Panc1 (cell line): ENCODE data around the gene DSG3. TPM values are rescaled to one million over a fixed set of nuclear protein-coding genes. Genes with fewer than 3 reads are reported as not detected.

ENCODE experiments used
- ATAC-seq: fragments of 200-7000 bp; cut with Tn5 transposase; 2 replicates; pipeline ENCODE4 v1.9.1; 2020; ENCODE audit warnings: mild to moderate bottlenecking, moderate library complexity
- BruUV-seq: library from RNA; stranded (reverse); fragments of 400-500 nt; replicated peaks from 2 replicates; lab custom pipeline; 2021; lab: Mats Ljungman, UMichigan
- CTCF ChIA-PET: fragments of 300-600 bp; sonication (Branson Sonifier 250); formaldehyde crosslinking; loops from one replicate; lab custom pipeline; 2022; ENCODE audit warnings: antibody characterized with exemption; lab: Charles Lee
- POLR2A ChIA-PET: fragments of 300-600 bp; sonication (Branson Sonifier 250); formaldehyde crosslinking; loops from one replicate; lab custom pipeline; 2022; ENCODE audit warnings: antibody characterized with exemption; lab: Charles Lee
- DNase-seq: peaks from one replicate; pipeline ENCODE4 v3.0.0-alpha.2; 2010; ENCODE audit warnings: low read depth, low spot score
- H3K27ac ChIP-seq: 2 replicates; pipeline ENCODE4 v1.5.1; 2011; ENCODE audit warnings: mild to moderate bottlenecking, low read length, inconsistent platforms
- H3K27me3 ChIP-seq: fragments of 200-500 bp; sonication (Bioruptor generic); 2 replicates; pipeline ENCODE4 v1.6.0; 2014; ENCODE audit warnings: low read length, inconsistent platforms; ENCODE audit not compliant: control insufficient read depth, insufficient read depth
- H3K36me3 ChIP-seq: fragments of 200-500 bp; sonication (Bioruptor generic); 2 replicates; pipeline ENCODE4 v1.5.1; 2014; ENCODE audit warnings: inconsistent platforms, mild to moderate bottlenecking, low read length, moderate library complexity; ENCODE audit not compliant: control insufficient read depth, insufficient read depth
- H3K4me1 ChIP-seq: 2 replicates; pipeline ENCODE4 v1.5.1; 2011; ENCODE audit warnings: inconsistent platforms, mild to moderate bottlenecking, low read length, moderate library complexity; ENCODE audit not compliant: control insufficient read depth, insufficient read depth
- H3K4me3 ChIP-seq, 2 experiments: 2 replicates each; pipeline ENCODE4 v1.5.1; 2011 to 2012; ENCODE audit warnings: low read depth in 2 of 2, low read length in 2 of 2, mild to moderate bottlenecking in 2 of 2, inconsistent platforms in 1 of 2, moderate library complexity in 1 of 2
- H3K9me3 ChIP-seq: fragments of 200-500 bp; sonication (Bioruptor generic); 2 replicates; pipeline ENCODE4 v1.5.1; 2014; ENCODE audit warnings: low read depth, mild to moderate bottlenecking, inconsistent platforms, low read length, moderate library complexity; ENCODE audit not compliant: control insufficient read depth, insufficient read depth
- CTCF ChIP-seq: fragments of 450-650 bp; IDR thresholded peaks from 2 replicates; pipeline ENCODE4 v1.5.1; 2017; ENCODE audit warnings: mild to moderate bottlenecking
- POLR2AphosphoS5 ChIP-seq: IDR thresholded peaks from 2 replicates; pipeline ENCODE4 v1.6.1; 2012; ENCODE audit warnings: mild to moderate bottlenecking, low read depth, low read length, moderate library complexity
- REST ChIP-seq, 2 experiments: IDR thresholded peaks; 2 replicates each; pipeline ENCODE4 v1.6.1; 2011 to 2012; ENCODE audit warnings: low read depth in 2 of 2, control low read depth in 1 of 2, low read length in 1 of 2, mild to moderate bottlenecking in 1 of 2, moderate library complexity in 1 of 2; ENCODE audit not compliant: insufficient read depth in 1 of 2
- SIN3A ChIP-seq: IDR thresholded peaks from 2 replicates; pipeline ENCODE4 v1.6.1; 2012; ENCODE audit warnings: low read depth, mild to moderate bottlenecking, low read length, moderate library complexity, borderline replicate concordance; ENCODE audit not compliant: insufficient read depth
- TCF7L2 ChIP-seq: IDR thresholded peaks from 2 replicates; pipeline ENCODE4 v1.6.1; 2011; ENCODE audit warnings: mild to moderate bottlenecking, low read depth, low read length, inconsistent platforms
- in situ Hi-C: cut with HindIII; loops from 2 replicates; pipeline ENCODE4 v1.10.0; 2016; ENCODE audit warnings: low sequenced_read_pairs, low pct_unique_long_range_greater_than_20kb
- intact Hi-C: fragments of 100-400 bp; cut with micrococcal nuclease; formaldehyde crosslinking; loops from one replicate; pipeline ENCODE4 v1.10.0; 2022; ENCODE audit not compliant: unreplicated experiment
- total RNA-seq: library from RNA; stranded (reverse); gene quantifications from one replicate; pipeline ENCODE4 v1.2.1, GENCODE V29; 2021; ENCODE audit not compliant: unreplicated experiment

The DSG3 gene
- total RNA-seq, 1 experiment from 2014 or later: 0.03 TPM

DNA sequence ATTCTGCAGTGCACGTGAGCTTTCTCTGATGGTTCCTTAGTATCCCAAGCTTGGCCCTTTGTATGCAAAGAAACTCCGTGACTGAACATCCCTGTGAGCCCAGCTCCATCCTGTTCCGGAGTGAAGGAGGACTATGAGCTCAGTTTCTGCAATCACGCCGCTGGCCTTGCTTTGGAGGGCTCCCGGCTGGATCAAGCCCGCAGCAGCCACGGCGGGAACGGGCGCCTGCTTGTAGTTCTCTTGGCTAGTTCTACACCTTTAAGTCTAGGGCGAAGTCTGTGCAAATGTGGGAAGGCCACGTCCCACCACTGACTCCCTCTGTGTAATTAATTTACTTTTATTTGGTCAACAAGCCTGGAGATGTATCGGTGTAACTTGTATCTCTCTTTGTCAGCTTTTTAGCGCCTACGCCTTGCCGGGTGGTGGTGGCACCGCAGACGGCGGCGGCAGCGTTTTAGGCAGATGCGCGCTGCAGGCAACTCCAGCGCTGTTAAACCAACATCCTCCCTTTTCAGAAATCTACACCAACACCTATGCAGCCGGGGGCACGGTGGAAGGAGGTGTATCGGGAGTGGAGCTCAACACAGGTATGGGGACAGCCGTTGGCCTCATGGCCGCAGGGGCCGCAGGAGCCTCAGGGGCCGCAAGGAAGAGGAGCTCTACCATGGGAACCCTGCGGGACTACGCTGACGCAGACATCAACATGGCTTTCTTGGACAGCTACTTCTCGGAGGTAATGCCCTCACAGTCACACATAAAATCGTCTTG is 36.6 kb upstream of the DSG3 start:
- BruUV-seq: no TSS peak
- Histone ChIP-seq H3K27me3 (no peaks in the 10 kb centered on the region), H3K4me1 (no peaks in the 10 kb centered on the region), H3K9me3 (no peaks in the 10 kb centered on the region), H3K27ac (no peak overlapping the region), H3K4me3 (no peak overlapping the region), H3K36me3 (no peaks in the 10 kb centered on the region)
- ChIA-PET CTCF (interaction anchor here (0.6 kb wide), 1 partner anchor 325 kb away, joined by 3 read pairs; no protein-coding TSS in a partner anchor), POLR2A (no interaction called here)
- in situ Hi-C loops (no loop called here), intact Hi-C loops (no loop called here)
- DNase-seq: no peak
- TF ChIP-seq POLR2AphosphoS5: no peak
- TF ChIP-seq REST (IDR thresholded peaks at IDR 0.05; ENCODE audit: insufficient read depth in 1 of 2, low read depth in 2 of 2, low read length in 1 of 2): no peak
- TF ChIP-seq SIN3A: no peak
- TF ChIP-seq CTCF: no peak
- TF ChIP-seq TCF7L2: no peak
- no peak for ATAC-seq

DNA sequence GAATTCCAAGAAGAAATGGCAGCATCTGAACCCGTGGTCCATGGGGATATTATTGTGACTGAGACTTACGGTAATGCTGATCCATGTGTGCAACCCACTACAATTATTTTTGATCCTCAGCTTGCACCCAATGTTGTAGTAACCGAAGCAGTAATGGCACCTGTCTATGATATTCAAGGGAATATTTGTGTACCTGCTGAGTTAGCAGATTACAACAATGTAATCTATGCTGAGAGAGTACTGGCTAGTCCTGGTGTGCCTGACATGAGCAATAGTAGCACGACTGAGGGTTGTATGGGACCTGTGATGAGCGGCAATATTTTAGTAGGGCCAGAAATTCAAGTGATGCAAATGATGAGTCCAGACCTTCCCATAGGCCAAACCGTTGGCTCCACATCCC is 34.4 kb upstream of the DSG3 start:
- DNase-seq (no peak), ATAC-seq (no peak)
- Histone ChIP-seq H3K4me1 (no peaks in the 10 kb centered on the region), H3K9me3 (no peaks in the 10 kb centered on the region), H3K4me3 (no peak overlapping the region), H3K27ac (no peak overlapping the region), H3K36me3 (no peaks in the 10 kb centered on the region), H3K27me3 (no peaks in the 10 kb centered on the region)
- TF ChIP-seq POLR2AphosphoS5 (no peak), REST (IDR thresholded peaks at IDR 0.05; ENCODE audit: insufficient read depth in 1 of 2, low read depth in 2 of 2, low read length in 1 of 2) (no peak), TCF7L2 (no peak), CTCF (no peak), SIN3A (no peak)
- intact Hi-C loops: no loop called here
- ChIA-PET CTCF (no interaction called here), POLR2A (no interaction called here)
- BruUV-seq: no TSS peak
- in situ Hi-C loops: no loop called here
